ENCODE data around the gene NFAT5.
A peak's percentile ranks its signal among the peaks of the same experiment; 100 is the strongest.

NFAT5 gene

GRCh38 chr16:69651217-69651616, 85.5 kb downstream of the NFAT5 start:
- ATAC-seq = no peak

- ATAC-seq = no peak
Observed at GRCh38 chr16:69654280-69654931, 88.6 kb downstream of the NFAT5 start.

- ATAC-seq = no peak
Observed at GRCh38 chr16:69660166-69660565, 94.4 kb downstream of the NFAT5 start.

- ATAC-seq = no peak
Observed at GRCh38 chr16:69662901-69663300, 97.1 kb downstream of the NFAT5 start.

- ATAC-seq = no peak
Observed at GRCh38 chr16:69663846-69664245, 98.1 kb downstream of the NFAT5 start.

GRCh38 chr16:69669577-69669976, 103.8 kb downstream of the NFAT5 start:
- no peak for ATAC-seq

GRCh38 chr16:69672315-69672997, 106.7 kb downstream of the NFAT5 start:
- no peak for ATAC-seq

GRCh38 chr16:69672998-69673713, 107.4 kb downstream of the NFAT5 start:
- ATAC-seq = no peak

GRCh38 chr16:69680358-69680757, 114.6 kb downstream of the NFAT5 start:
- no peak for ATAC-seq

GRCh38 chr16:69688589-69688988, 122.8 kb downstream of the NFAT5 start:
- ATAC-seq = no peak

GRCh38 chr16:69691980-69692911, 126.5 kb downstream of the NFAT5 start:
- peak; percentile 90 to 98 for ATAC-seq

- ATAC-seq = no peak
Observed at GRCh38 chr16:69693916-69694315, 128.2 kb downstream of the NFAT5 start.

GRCh38 chr16:69698404-69698803, 132.6 kb downstream of the NFAT5 start:
- ATAC-seq = no peak

- ATAC-seq = no peak
Observed at GRCh38 chr16:69699915-69700314, 134.1 kb downstream of the NFAT5 start.

- ATAC-seq = no peak
Observed at GRCh38 chr16:69701452-69701851, 135.7 kb downstream of the NFAT5 start.

GRCh38 chr16:69701866-69702265, 136.1 kb downstream of the NFAT5 start:
- ATAC-seq = no peak

GRCh38 chr16:69703638-69704037, 137.9 kb downstream of the NFAT5 start:
- ATAC-seq = no peak

GRCh38 chr16:69706256-69706974, 140.6 kb downstream of the NFAT5 start:
- ATAC-seq = no peak

- no peak for ATAC-seq
Observed at GRCh38 chr16:69706975-69707340, 141.2 kb downstream of the NFAT5 start.

GRCh38 chr16:69707920-69708683, 142.3 kb downstream of the NFAT5 start:
- ATAC-seq = no peak

GRCh38 chr16:69709456-69710084, 143.8 kb downstream of the NFAT5 start:
- ATAC-seq = no peak

Data from activated CD4-positive, CD25-positive, alpha-beta regulatory T cell treated with anti-CD3 and anti-CD28 coated beads, Interleukin-2, amount 50 U/mL, for 24 hours (primary cell).